HCT116 (cell line): ENCODE results near the gene MTREX. TPM values are rescaled to one million over a fixed set of nuclear protein-coding genes. Genes with fewer than 3 reads are reported as not detected.

Experiments used
- ATAC-seq: fragments of 200-7000 bp; cut with Tn5 transposase; 2 replicates; pipeline ENCODE4 v1.9.1; 2020; ENCODE audit warnings: mild to moderate bottlenecking, moderate library complexity
- BruUV-seq: library from RNA; stranded (reverse); fragments of 400-500 nt; replicated peaks from 2 replicates; lab custom pipeline; 2021; lab: Mats Ljungman, UMichigan
- CTCF ChIA-PET: fragments of 300-600 bp; sonication (Branson Sonifier 250); formaldehyde crosslinking; loops from one replicate; lab custom pipeline; 2021; ENCODE audit warnings: antibody characterized with exemption; lab: Charles Lee
- POLR2A ChIA-PET: fragments of 300-600, 350-600 bp; sonication (Branson Sonifier 250); formaldehyde crosslinking; loops from one replicate; lab custom pipeline; 2021; ENCODE audit warnings: antibody characterized with exemption; lab: Charles Lee
- RAD21 ChIA-PET, 2 experiments: fragments of 300-600 bp; sonication (Branson Sonifier 250); formaldehyde crosslinking; loops; one replicate each; lab custom pipeline; 2023; ENCODE audit warnings: low total read pairs in 2 of 2; ENCODE audit not compliant: uncharacterized antibody in 2 of 2, unreplicated experiment in 2 of 2, low non-redundant PET in 1 of 2; lab: Charles Lee
- DNase-seq: peaks from one replicate; pipeline ENCODE4 v3.0.0-alpha.2; 2010; ENCODE audit warnings: low read depth, low spot score
- H2AFZ ChIP-seq: fragments of 200-600 bp; shearing (Covaris generic), sonication (generic); 2 replicates; pipeline ENCODE4 v1.6.1; 2017; ENCODE audit warnings: low read depth, mixed run types, mixed read lengths, antibody characterized with exemption, low read length; ENCODE audit not compliant: poor library complexity, severe bottlenecking
- H3K27ac ChIP-seq: 2 replicates; pipeline ENCODE4 v1.5.1; 2012; ENCODE audit warnings: low read depth, low read length
- H3K27me3 ChIP-seq: fragments of 200-600 bp; sonication (generic); 2 replicates; pipeline ENCODE4 v1.6.1; 2016; ENCODE audit warnings: mixed run types, low read length, mixed read lengths; ENCODE audit not compliant: insufficient read depth
- H3K36me3 ChIP-seq, 2 experiments: fragments of 200-500 bp in 1 of 2; fragments of 200-600 bp in 1 of 2; sonication (Bioruptor generic) in 1 of 2; sonication (generic) in 1 of 2; 2 replicates each; pipeline versions ENCODE4 v1.5.1 to v1.6.1; 2014 to 2016; ENCODE audit warnings: low read length in 2 of 2, inconsistent platforms in 1 of 2, mixed read lengths in 1 of 2, mixed run types in 1 of 2; ENCODE audit not compliant: insufficient read depth in 2 of 2, control insufficient read depth in 1 of 2
- H3K4me1 ChIP-seq, 2 experiments: fragments of 200-600 bp in 1 of 2; sonication (generic) in 1 of 2; 2 replicates each; pipeline versions ENCODE4 v1.5.1 to v1.6.1; 2012 to 2017; ENCODE audit warnings: low read length in 2 of 2, inconsistent platforms in 1 of 2, mild to moderate bottlenecking in 1 of 2, mixed read lengths in 1 of 2, mixed run types in 1 of 2, moderate library complexity in 1 of 2; ENCODE audit not compliant: insufficient read depth in 2 of 2, control insufficient read depth in 1 of 2
- H3K4me2 ChIP-seq: fragments of 200-600 bp; sonication (generic); 2 replicates; pipeline ENCODE4 v1.6.1; 2017; ENCODE audit warnings: mixed run types, low read length, mixed read lengths
- H3K4me3 ChIP-seq, 2 experiments: fragments of 200-600 bp in 1 of 2; sonication (generic) in 1 of 2; replicated peaks in 1 of 2; 2 replicates each; pipeline ENCODE4 v1.5.1; 2011 to 2016; ENCODE audit warnings: low read length in 2 of 2, control low read depth in 1 of 2, low read depth in 1 of 2, mild to moderate bottlenecking in 1 of 2, mixed read lengths in 1 of 2, mixed run types in 1 of 2
- H3K79me2 ChIP-seq: fragments of 200-600 bp; sonication (generic); 2 replicates; pipeline ENCODE4 v1.6.1; 2017; ENCODE audit warnings: mild to moderate bottlenecking, mixed run types, low read length, moderate library complexity, mixed read lengths; ENCODE audit not compliant: insufficient read depth
- H3K9ac ChIP-seq: fragments of 200-600 bp; sonication (generic); 2 replicates; pipeline ENCODE4 v1.6.1; 2016; ENCODE audit warnings: low read length, mixed read lengths
- H3K9me2 ChIP-seq: fragments of 200-600 bp; sonication (generic), shearing (Covaris generic); 2 replicates; pipeline ENCODE4 v1.6.1; 2017; ENCODE audit warnings: mixed run types, mild to moderate bottlenecking, moderate library complexity; ENCODE audit not compliant: insufficient read depth
- H3K9me3 ChIP-seq, 2 experiments: fragments of 200-500 bp in 1 of 2; fragments of 200-600 bp in 1 of 2; sonication (Bioruptor generic) in 1 of 2; sonication (generic) in 1 of 2; 2 replicates each; pipeline ENCODE4 v1.6.1; 2014 to 2017; ENCODE audit warnings: low read length in 2 of 2, mixed read lengths in 2 of 2, inconsistent platforms in 1 of 2, low read depth in 1 of 2, mild to moderate bottlenecking in 1 of 2, mixed run types in 1 of 2, moderate library complexity in 1 of 2; ENCODE audit not compliant: control insufficient read depth in 1 of 2, insufficient read depth in 1 of 2
- H4K20me1 ChIP-seq: fragments of 200-600 bp; sonication (generic), shearing (Covaris generic); 2 replicates; pipeline ENCODE4 v1.6.1; 2017; ENCODE audit warnings: mixed run types, mild to moderate bottlenecking, moderate library complexity; ENCODE audit not compliant: insufficient read depth
- EZH2phosphoT487 ChIP-seq: fragments of 200-600 bp; IDR thresholded peaks from 2 replicates; pipeline ENCODE4 v1.6.1; 2018; ENCODE audit warnings: antibody characterized with exemption, borderline replicate concordance
- POLR2A ChIP-seq: IDR thresholded peaks from 2 replicates; pipeline ENCODE4 v1.7.0; 2011; ENCODE audit warnings: borderline replicate concordance; ENCODE audit not compliant: insufficient read depth, insufficient read length; ENCODE audit errors: extremely low read depth
- POLR2AphosphoS5 ChIP-seq: IDR thresholded peaks from 2 replicates; pipeline ENCODE4 v1.6.1; 2011; ENCODE audit warnings: mild to moderate bottlenecking, low read depth, low read length, moderate library complexity
- RAD21 ChIP-seq: IDR thresholded peaks from 2 replicates; pipeline ENCODE4 v1.6.1; 2012; ENCODE audit warnings: low read depth, mild to moderate bottlenecking
- SP1 ChIP-seq: IDR thresholded peaks from 2 replicates; pipeline ENCODE4 v1.6.1; 2012; ENCODE audit warnings: low read depth
- YY1 ChIP-seq: IDR thresholded peaks from 2 replicates; pipeline ENCODE4 v1.6.1; 2011; ENCODE audit warnings: low read length, low read depth, moderate library complexity, mild to moderate bottlenecking; ENCODE audit not compliant: insufficient replicate concordance; ENCODE audit errors: extremely low read depth
- ZFX ChIP-seq: fragments of 450-650 bp; IDR thresholded peaks from 2 replicates; pipeline ENCODE4 v1.6.1; 2017
- ZNF274 ChIP-seq: fragments of 200-500 bp; sonication (Bioruptor generic); IDR thresholded peaks from 2 replicates; pipeline ENCODE4 v1.6.1; 2014; ENCODE audit warnings: mild to moderate bottlenecking, low read depth, low read length, inconsistent platforms
- intact Hi-C: fragments of 100-400 bp; cut with micrococcal nuclease; formaldehyde crosslinking; loops from 2 replicates; pipeline ENCODE4 v1.10.0; 2022
- total RNA-seq: library from RNA; stranded (reverse); gene quantifications from one replicate; pipeline ENCODE4 v1.2.1, GENCODE V29; 2021; ENCODE audit not compliant: unreplicated experiment
- TF ChIP-seq, protein P1 (sequence below): IDR thresholded peaks from 2 replicates; pipeline ENCODE4 v1.6.1; 2012
- TF ChIP-seq, protein P2 (sequence below): IDR thresholded peaks from 2 replicates; pipeline ENCODE4 v1.6.1; 2012; ENCODE audit warnings: low read depth
- TF ChIP-seq, protein P3 (sequence below): IDR thresholded peaks from 2 replicates; pipeline ENCODE4 v1.6.1; 2012
- TF ChIP-seq, protein P4 (sequence below), 3 experiments: fragments of 200-600 bp in 1 of 3; sonication (generic) in 1 of 3; IDR thresholded peaks in 2 of 3; conservative IDR thresholded peaks in 1 of 3; 2 replicates each; pipeline ENCODE4 v1.5.1; 2012 to 2017; ENCODE audit warnings: low read depth in 2 of 3, low read length in 2 of 3, antibody characterized with exemption in 1 of 3, borderline replicate concordance in 1 of 3, control low read depth in 1 of 3, mild to moderate bottlenecking in 1 of 3, mixed read lengths in 1 of 3, mixed run types in 1 of 3, moderate library complexity in 1 of 3; ENCODE audit not compliant: insufficient read depth in 1 of 3

The MTREX gene
- total RNA-seq, 1 experiment from 2014 or later: 101 TPM

DNA sequence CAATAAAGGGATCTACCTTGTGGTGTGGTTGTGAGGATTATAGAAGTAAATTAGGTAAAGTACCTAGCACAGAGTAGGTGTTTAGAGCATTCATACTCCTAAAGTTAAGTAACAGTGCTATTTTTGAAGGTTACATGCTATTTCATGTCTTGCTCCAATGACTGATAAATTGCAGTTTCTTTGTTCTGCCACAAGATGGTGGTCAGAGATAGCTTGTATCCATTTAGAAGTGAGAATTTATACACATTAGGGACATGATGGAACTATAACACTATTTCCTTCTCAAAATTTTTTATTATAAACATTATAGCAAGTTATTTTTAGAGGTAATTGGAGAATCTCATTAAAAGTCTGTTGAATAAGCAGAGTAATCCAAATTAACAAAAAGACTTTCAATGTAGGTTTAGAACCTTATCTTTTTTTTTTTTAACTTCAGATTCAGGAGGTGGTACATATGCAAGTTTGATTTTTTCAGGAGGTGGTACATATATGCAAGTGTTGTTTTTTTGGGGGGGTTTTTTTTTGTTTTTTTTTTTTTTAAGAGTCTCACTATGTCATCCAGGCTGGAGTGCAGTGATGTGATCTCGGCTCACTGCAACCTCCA lies 17.1 kb downstream of the MTREX start:
- Histone ChIP-seq H3K36me3 (peaks cover 16 to 29% of the 10 kb centered on the region in 2 experiments; a peak in 3 of 4 replicates), H3K27me3 (no peaks in the 10 kb centered on the region), H3K4me3 (no peak overlapping the region), H3K79me2 (peaks cover 86% of the 10 kb centered on the region), H4K20me1 (peaks cover under 1% of the 10 kb centered on the region; the same call in 1 of the 2 replicates), H2AFZ (no peak overlapping the region), H3K27ac (no peak overlapping the region), H3K4me1 (no peaks in the 10 kb centered on the region), H3K4me2 (no peak overlapping the region), H3K9ac (no peak overlapping the region), H3K9me3 (no peaks in the 10 kb centered on the region), H3K9me2 (no peaks in the 10 kb centered on the region)
- ChIA-PET RAD21 (no interaction called here), POLR2A (interaction anchor here (1.6 kb wide), 1 partner anchor 17 kb away, joined by 4 read pairs; the partner anchor contains the start of genes DHX29 and MTREX), CTCF (interaction anchor here (1.8 to 2.2 kb wide), 2 partner anchors 18 to 367 kb away, joined by 4 to 13 read pairs; no protein-coding TSS in a partner anchor)
- intact Hi-C loops: loop anchor here (1.0 to 10.0 kb wide), 4 partner anchors 138 to 600 kb away; partner anchors contain the start of gene CDC20B
- TF ChIP-seq POLR2AphosphoS5 (no peak), YY1 (no peak), ZFX (no peak), EZH2phosphoT487 (no peak), POLR2A (no peak), SP1 (no peak), RAD21 (peak; percentile 69), ZNF274 (no peak)
- TF ChIP-seq, protein P1, sequence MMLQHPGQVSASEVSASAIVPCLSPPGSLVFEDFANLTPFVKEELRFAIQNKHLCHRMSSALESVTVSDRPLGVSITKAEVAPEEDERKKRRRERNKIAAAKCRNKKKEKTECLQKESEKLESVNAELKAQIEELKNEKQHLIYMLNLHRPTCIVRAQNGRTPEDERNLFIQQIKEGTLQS: no peak
- TF ChIP-seq, protein P2, sequence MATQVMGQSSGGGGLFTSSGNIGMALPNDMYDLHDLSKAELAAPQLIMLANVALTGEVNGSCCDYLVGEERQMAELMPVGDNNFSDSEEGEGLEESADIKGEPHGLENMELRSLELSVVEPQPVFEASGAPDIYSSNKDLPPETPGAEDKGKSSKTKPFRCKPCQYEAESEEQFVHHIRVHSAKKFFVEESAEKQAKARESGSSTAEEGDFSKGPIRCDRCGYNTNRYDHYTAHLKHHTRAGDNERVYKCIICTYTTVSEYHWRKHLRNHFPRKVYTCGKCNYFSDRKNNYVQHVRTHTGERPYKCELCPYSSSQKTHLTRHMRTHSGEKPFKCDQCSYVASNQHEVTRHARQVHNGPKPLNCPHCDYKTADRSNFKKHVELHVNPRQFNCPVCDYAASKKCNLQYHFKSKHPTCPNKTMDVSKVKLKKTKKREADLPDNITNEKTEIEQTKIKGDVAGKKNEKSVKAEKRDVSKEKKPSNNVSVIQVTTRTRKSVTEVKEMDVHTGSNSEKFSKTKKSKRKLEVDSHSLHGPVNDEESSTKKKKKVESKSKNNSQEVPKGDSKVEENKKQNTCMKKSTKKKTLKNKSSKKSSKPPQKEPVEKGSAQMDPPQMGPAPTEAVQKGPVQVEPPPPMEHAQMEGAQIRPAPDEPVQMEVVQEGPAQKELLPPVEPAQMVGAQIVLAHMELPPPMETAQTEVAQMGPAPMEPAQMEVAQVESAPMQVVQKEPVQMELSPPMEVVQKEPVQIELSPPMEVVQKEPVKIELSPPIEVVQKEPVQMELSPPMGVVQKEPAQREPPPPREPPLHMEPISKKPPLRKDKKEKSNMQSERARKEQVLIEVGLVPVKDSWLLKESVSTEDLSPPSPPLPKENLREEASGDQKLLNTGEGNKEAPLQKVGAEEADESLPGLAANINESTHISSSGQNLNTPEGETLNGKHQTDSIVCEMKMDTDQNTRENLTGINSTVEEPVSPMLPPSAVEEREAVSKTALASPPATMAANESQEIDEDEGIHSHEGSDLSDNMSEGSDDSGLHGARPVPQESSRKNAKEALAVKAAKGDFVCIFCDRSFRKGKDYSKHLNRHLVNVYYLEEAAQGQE: no peak
- TF ChIP-seq, protein P3, sequence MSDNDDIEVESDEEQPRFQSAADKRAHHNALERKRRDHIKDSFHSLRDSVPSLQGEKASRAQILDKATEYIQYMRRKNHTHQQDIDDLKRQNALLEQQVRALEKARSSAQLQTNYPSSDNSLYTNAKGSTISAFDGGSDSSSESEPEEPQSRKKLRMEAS: no peak
- TF ChIP-seq, protein P4, sequence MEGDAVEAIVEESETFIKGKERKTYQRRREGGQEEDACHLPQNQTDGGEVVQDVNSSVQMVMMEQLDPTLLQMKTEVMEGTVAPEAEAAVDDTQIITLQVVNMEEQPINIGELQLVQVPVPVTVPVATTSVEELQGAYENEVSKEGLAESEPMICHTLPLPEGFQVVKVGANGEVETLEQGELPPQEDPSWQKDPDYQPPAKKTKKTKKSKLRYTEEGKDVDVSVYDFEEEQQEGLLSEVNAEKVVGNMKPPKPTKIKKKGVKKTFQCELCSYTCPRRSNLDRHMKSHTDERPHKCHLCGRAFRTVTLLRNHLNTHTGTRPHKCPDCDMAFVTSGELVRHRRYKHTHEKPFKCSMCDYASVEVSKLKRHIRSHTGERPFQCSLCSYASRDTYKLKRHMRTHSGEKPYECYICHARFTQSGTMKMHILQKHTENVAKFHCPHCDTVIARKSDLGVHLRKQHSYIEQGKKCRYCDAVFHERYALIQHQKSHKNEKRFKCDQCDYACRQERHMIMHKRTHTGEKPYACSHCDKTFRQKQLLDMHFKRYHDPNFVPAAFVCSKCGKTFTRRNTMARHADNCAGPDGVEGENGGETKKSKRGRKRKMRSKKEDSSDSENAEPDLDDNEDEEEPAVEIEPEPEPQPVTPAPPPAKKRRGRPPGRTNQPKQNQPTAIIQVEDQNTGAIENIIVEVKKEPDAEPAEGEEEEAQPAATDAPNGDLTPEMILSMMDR (IDR thresholded peaks at IDR 0.05 in 2 of 3, conservative IDR thresholded peaks at IDR 0.05 in 1 of 3; ENCODE audit: borderline replicate concordance in 1 of 3, insufficient read depth in 1 of 3, low read depth in 2 of 3, low read length in 2 of 3): peak; percentile 42 to 70 (median 48); a peak in 5 of 6 replicates
- peak; percentile 72 for ATAC-seq
- DNase-seq: peak; percentile 32
- BruUV-seq: TSS peak; percentile 17
